ENCODE results near the gene TMEM255A.

TMEM255A gene

GRCh38 chrX:120290107-120290506 is 21.2 kb downstream of the TMEM255A start:
- in situ Hi-C loops (cut with HindIII; ENCODE audit: low sequenced_read_pairs), result no loop called here

GRCh38 chrX:120287513-120288112 is 23.6 kb downstream of the TMEM255A start:
- in situ Hi-C loops (cut with HindIII; ENCODE audit: low sequenced_read_pairs), result no loop called here
- no peak overlapping the region for H3K4me3 ChIP-seq (ENCODE audit: low read depth, low read length)
- TF ChIP-seq, protein P1, sequence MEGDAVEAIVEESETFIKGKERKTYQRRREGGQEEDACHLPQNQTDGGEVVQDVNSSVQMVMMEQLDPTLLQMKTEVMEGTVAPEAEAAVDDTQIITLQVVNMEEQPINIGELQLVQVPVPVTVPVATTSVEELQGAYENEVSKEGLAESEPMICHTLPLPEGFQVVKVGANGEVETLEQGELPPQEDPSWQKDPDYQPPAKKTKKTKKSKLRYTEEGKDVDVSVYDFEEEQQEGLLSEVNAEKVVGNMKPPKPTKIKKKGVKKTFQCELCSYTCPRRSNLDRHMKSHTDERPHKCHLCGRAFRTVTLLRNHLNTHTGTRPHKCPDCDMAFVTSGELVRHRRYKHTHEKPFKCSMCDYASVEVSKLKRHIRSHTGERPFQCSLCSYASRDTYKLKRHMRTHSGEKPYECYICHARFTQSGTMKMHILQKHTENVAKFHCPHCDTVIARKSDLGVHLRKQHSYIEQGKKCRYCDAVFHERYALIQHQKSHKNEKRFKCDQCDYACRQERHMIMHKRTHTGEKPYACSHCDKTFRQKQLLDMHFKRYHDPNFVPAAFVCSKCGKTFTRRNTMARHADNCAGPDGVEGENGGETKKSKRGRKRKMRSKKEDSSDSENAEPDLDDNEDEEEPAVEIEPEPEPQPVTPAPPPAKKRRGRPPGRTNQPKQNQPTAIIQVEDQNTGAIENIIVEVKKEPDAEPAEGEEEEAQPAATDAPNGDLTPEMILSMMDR (IDR thresholded peaks at IDR 0.05; ENCODE audit: low read depth, low read length), result no peak
- no peak for DNase-seq (ENCODE audit: low read depth, low spot score)

More at GRCh38 chrX:120290107-120290506, 21.2 kb downstream of the TMEM255A start:
- TF ChIP-seq, protein P1 (IDR thresholded peaks at IDR 0.05; ENCODE audit: low read depth, low read length), result no peak
- DNase-seq (ENCODE audit: low read depth, low spot score), result no peak
- no peak overlapping the region for H3K4me3 ChIP-seq (ENCODE audit: low read depth, low read length)

GRCh38 chrX:120286733-120287512 is 24.3 kb downstream of the TMEM255A start:
- no peak overlapping the region for H3K4me3 ChIP-seq (ENCODE audit: low read depth, low read length)
- no peak for DNase-seq (ENCODE audit: low read depth, low spot score)
- TF ChIP-seq, protein P1 (IDR thresholded peaks at IDR 0.05; ENCODE audit: low read depth, low read length), result no peak
- in situ Hi-C loops (cut with HindIII; ENCODE audit: low sequenced_read_pairs), result no loop called here

DNA sequence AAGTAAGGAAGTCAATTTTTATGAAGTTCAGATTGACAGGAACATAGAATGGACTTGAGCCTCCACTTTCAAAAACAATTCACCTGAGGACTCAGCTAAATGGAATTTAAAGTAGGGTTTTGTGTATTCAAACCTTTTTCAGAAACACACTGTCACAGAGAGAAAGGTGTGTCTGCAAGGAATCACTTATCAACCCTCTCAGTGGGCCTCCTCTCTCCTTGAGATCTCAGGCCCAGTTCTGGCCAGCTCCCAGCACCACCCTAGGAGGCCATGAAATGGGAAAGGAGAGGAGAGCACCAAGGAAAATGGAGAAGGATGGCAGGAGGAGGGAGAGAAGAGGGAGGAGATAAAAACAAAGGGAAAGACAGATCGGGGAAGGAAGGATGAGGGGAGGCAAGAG is 28.6 kb downstream of the TMEM255A start:
- in situ Hi-C loops (cut with HindIII; ENCODE audit: low sequenced_read_pairs), result no loop called here
- no peak for DNase-seq (ENCODE audit: low read depth, low spot score)
- no peak overlapping the region for H3K4me3 ChIP-seq (ENCODE audit: low read depth, low read length)
- TF ChIP-seq, protein P1 (IDR thresholded peaks at IDR 0.05; ENCODE audit: low read depth, low read length), result no peak

GRCh38 chrX:120281761-120282160 is 29.5 kb downstream of the TMEM255A start:
- no peak for DNase-seq (ENCODE audit: low read depth, low spot score)
- in situ Hi-C loops (cut with HindIII; ENCODE audit: low sequenced_read_pairs), result no loop called here
- H3K4me3 ChIP-seq (ENCODE audit: low read depth, low read length), result no peak overlapping the region
- TF ChIP-seq, protein P1 (IDR thresholded peaks at IDR 0.05; ENCODE audit: low read depth, low read length), result no peak

DNA sequence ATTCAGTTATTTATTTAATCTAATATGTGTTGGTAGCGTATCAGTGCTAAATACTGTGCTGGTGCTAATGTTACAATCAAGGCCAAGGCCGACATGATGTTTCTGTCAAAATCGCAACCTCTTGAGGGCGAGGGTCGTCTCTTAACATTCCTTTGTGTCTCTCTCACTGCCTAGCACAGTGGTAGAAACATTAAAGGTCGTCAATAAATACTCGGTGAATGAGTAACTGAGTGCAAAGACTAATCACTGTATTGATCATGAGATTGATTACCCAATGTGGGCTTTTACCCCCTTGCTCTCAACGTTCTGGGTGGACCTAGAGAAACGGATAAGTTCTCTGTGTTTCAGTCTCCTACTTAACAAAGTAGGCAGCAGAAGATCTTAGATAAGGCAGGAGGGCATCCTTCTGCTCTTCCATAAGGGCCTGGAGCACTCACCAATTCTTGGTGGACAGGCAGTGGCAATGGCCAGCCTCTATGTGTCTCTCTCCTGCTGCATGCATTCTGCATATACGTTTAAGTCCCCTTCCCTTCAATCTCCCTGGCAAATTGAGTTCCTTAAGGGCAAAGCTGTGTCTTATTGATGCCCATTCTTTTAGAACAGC is 30.1 kb downstream of the TMEM255A start:
- TF ChIP-seq, protein P1 (IDR thresholded peaks at IDR 0.05; ENCODE audit: low read depth, low read length), result no peak
- H3K4me3 ChIP-seq (ENCODE audit: low read depth, low read length), result no peak overlapping the region
- no peak for DNase-seq (ENCODE audit: low read depth, low spot score)
- in situ Hi-C loops (cut with HindIII; ENCODE audit: low sequenced_read_pairs), result no loop called here

Data from astrocyte of the spinal cord (primary cell).